SU-DHL-6 (cell line): ENCODE data around the gene SRGAP1.

Experiments
- H2AFZ ChIP-seq: fragments of 200-600 bp; sonication (generic); 2 replicates; pipeline ENCODE4 v1.6.1; 2014; ENCODE audit warnings: low read depth, mild to moderate bottlenecking, moderate library complexity, mixed read lengths, antibody characterized with exemption, low read length; ENCODE audit not compliant: severe bottlenecking
- H3F3A ChIP-seq: fragments of 200-600 bp; shearing (Covaris generic); 2 replicates; pipeline ENCODE4 v1.6.0; 2016; ENCODE audit warnings: antibody characterized with exemption, mild to moderate bottlenecking; ENCODE audit not compliant: insufficient read depth
- H3K27ac ChIP-seq: fragments of 200-600 bp; sonication (generic); 2 replicates; pipeline ENCODE4 v1.5.1; 2016; ENCODE audit warnings: low read depth, mild to moderate bottlenecking, low read length, moderate library complexity, mixed read lengths
- H3K27me3 ChIP-seq: fragments of 200-600 bp; sonication (generic), shearing (Covaris generic); 2 replicates; pipeline ENCODE4 v1.6.0; 2014; ENCODE audit warnings: mild to moderate bottlenecking, low read length
- H3K36me3 ChIP-seq: fragments of 200-600 bp; sonication (generic); 2 replicates; pipeline ENCODE4 v1.6.1; 2014; ENCODE audit warnings: mild to moderate bottlenecking, low read length, mixed read lengths
- H3K4me2 ChIP-seq: fragments of 300-600, 200-600 bp; shearing (Covaris generic), sonication (generic); 2 replicates; pipeline ENCODE4 v1.6.0; 2014; ENCODE audit warnings: low read length, low read depth, mild to moderate bottlenecking; ENCODE audit not compliant: poor library complexity, severe bottlenecking
- H3K4me3 ChIP-seq: fragments of 200-600 bp; sonication (generic); 2 replicates; pipeline ENCODE4 v1.5.1; 2014; ENCODE audit warnings: antibody characterized with exemption, low read length, mild to moderate bottlenecking, mixed read lengths; ENCODE audit not compliant: insufficient read depth, poor library complexity, severe bottlenecking
- H3K79me2 ChIP-seq: fragments of 200-600 bp; sonication (generic); 2 replicates; pipeline ENCODE4 v1.6.1; 2014; ENCODE audit warnings: mild to moderate bottlenecking, low read length, moderate library complexity; ENCODE audit not compliant: insufficient read depth
- H3K9ac ChIP-seq: fragments of 200-600 bp; sonication (generic); 2 replicates; pipeline ENCODE4 v1.7.0; 2014; ENCODE audit warnings: mild to moderate bottlenecking, low read length
- H3K9me2 ChIP-seq: fragments of 200-600 bp; sonication (generic); replicated peaks from 2 replicates; pipeline ENCODE4 v1.6.1; 2014; ENCODE audit warnings: low read length; ENCODE audit not compliant: insufficient read depth
- H3K9me3 ChIP-seq: fragments of 200-600 bp; sonication (generic); 2 replicates; pipeline ENCODE4 v1.6.1; 2014; ENCODE audit warnings: low read length, mixed read lengths; ENCODE audit not compliant: insufficient read depth
- H4K20me1 ChIP-seq: fragments of 200-600 bp; sonication (generic); 2 replicates; pipeline ENCODE4 v1.6.1; 2014; ENCODE audit warnings: low read depth, mild to moderate bottlenecking, antibody characterized with exemption, low read length, moderate library complexity, mixed read lengths
- EZH2phosphoT487 ChIP-seq: fragments of 200-600 bp; sonication (generic), shearing (Covaris generic); conservative IDR thresholded peaks from 2 replicates; pipeline ENCODE4 v1.6.1; 2018; ENCODE audit warnings: mild to moderate bottlenecking, antibody characterized with exemption, low read length, moderate library complexity, mixed read lengths
- TF ChIP-seq, protein P1 (sequence below): fragments of 200-600 bp; sonication (generic); IDR thresholded peaks from one replicate; pipeline ENCODE4 v1.5.1; 2017; ENCODE audit warnings: antibody characterized with exemption, mild to moderate bottlenecking, low read length, moderate library complexity; ENCODE audit not compliant: insufficient read depth, poor library complexity, severe bottlenecking

Gene SRGAP1

DNA sequence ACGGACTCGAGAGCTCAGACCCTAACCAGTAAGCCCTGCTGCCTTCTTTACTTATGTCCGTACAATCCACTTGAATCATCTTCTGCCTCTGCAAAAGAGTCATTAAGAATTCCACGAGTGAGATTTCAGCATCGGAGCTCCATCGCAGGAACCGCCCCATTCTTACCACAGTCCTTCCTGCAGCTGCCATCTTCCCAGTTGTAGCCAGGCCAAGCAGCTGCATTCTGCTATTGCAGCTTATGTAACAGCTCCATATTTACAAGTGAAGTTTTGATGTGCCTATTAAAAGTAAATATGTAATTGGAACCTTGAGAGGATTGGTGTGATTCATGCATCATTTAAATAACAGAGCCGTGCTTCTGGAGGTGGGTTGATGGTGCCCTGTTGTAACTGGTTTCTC lies 220.2 kb downstream of the SRGAP1 start:
- H3K4me3 ChIP-seq, result no peak overlapping the region
- no peaks in the 10 kb centered on the region for H3K27me3 ChIP-seq
- no peaks in the 10 kb centered on the region for H3K36me3 ChIP-seq
- TF ChIP-seq, protein P1, sequence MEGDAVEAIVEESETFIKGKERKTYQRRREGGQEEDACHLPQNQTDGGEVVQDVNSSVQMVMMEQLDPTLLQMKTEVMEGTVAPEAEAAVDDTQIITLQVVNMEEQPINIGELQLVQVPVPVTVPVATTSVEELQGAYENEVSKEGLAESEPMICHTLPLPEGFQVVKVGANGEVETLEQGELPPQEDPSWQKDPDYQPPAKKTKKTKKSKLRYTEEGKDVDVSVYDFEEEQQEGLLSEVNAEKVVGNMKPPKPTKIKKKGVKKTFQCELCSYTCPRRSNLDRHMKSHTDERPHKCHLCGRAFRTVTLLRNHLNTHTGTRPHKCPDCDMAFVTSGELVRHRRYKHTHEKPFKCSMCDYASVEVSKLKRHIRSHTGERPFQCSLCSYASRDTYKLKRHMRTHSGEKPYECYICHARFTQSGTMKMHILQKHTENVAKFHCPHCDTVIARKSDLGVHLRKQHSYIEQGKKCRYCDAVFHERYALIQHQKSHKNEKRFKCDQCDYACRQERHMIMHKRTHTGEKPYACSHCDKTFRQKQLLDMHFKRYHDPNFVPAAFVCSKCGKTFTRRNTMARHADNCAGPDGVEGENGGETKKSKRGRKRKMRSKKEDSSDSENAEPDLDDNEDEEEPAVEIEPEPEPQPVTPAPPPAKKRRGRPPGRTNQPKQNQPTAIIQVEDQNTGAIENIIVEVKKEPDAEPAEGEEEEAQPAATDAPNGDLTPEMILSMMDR, result no peak
- no peak for TF ChIP-seq EZH2phosphoT487
- H3K9me3 ChIP-seq, result no peaks in the 10 kb centered on the region
- no peak overlapping the region for H3K27ac ChIP-seq
- no peak overlapping the region for H3K9ac ChIP-seq
- H3K79me2 ChIP-seq, result no peaks in the 10 kb centered on the region
- H4K20me1 ChIP-seq, result no peaks in the 10 kb centered on the region
- H3K4me2 ChIP-seq, result no peak overlapping the region
- no peak overlapping the region for H2AFZ ChIP-seq
- no peaks in the 10 kb centered on the region for H3K9me2 ChIP-seq
- H3F3A ChIP-seq, result no peaks in the 10 kb centered on the region

GRCh38 chr12:64065881-64066451 lies 221.5 kb downstream of the SRGAP1 start:
- H3K9me2 ChIP-seq, result no peaks in the 10 kb centered on the region
- H3K36me3 ChIP-seq, result no peaks in the 10 kb centered on the region
- no peak overlapping the region for H2AFZ ChIP-seq
- no peaks in the 10 kb centered on the region for H3K9me3 ChIP-seq
- no peaks in the 10 kb centered on the region for H3K27me3 ChIP-seq
- H3K4me2 ChIP-seq, result no peak overlapping the region
- H3K4me3 ChIP-seq, result no peak overlapping the region
- no peak overlapping the region for H3K27ac ChIP-seq
- no peaks in the 10 kb centered on the region for H3K79me2 ChIP-seq
- no peak for TF ChIP-seq EZH2phosphoT487
- TF ChIP-seq, protein P1, result no peak
- no peaks in the 10 kb centered on the region for H3F3A ChIP-seq
- no peaks in the 10 kb centered on the region for H4K20me1 ChIP-seq
- H3K9ac ChIP-seq, result no peak overlapping the region

DNA sequence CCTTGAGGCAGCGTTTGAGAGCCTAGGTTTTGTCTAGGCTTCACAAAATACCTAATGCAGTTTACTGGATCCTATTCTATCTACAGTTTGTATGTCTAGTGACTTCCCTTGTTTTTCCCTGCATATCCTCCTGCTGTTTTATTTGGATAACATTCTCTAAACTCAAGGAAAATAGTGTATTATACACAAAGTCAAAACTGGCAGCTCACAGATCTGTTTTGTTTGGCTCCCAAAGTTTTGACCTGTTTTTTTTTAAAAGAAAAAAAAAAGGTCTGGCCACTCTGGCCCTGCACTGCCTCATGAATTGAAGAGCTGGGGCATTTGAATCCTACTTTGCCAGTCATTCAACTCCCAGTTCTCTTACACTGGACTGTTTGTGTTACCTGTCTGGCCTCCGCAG lies 222.3 kb downstream of the SRGAP1 start:
- Histone ChIP-seq H3K9me2 (no peaks in the 10 kb centered on the region), H2AFZ (no peak overlapping the region), H3K4me2 (no peak overlapping the region), H3F3A (no peaks in the 10 kb centered on the region), H3K9me3 (no peaks in the 10 kb centered on the region), H3K27ac (no peak overlapping the region), H3K27me3 (no peaks in the 10 kb centered on the region), H3K4me3 (no peak overlapping the region), H3K9ac (no peak overlapping the region), H4K20me1 (no peaks in the 10 kb centered on the region), H3K36me3 (no peaks in the 10 kb centered on the region), H3K79me2 (no peaks in the 10 kb centered on the region)
- no peak for TF ChIP-seq EZH2phosphoT487
- TF ChIP-seq, protein P1, result no peak
